GM11168 (cell line): ENCODE data around the gene MRGPRE.

Experiments
- in situ Hi-C: fragments of 300-500 bp; cut with MboI; formaldehyde crosslinking; loops from one replicate; pipeline ENCODE4 v1.12.0; 2022; ENCODE audit warnings: low sequenced_read_pairs; ENCODE audit not compliant: unreplicated experiment

MRGPRE gene

GRCh38 chr11:3183523-3183922 is 48.7 kb downstream of the MRGPRE start:
- in situ Hi-C loops, result no loop called here

- in situ Hi-C loops, result no loop called here
Observed at GRCh38 chr11:3182462-3182852, 49.8 kb downstream of the MRGPRE start.

GRCh38 chr11:3181725-3182461 is 50.3 kb downstream of the MRGPRE start:
- in situ Hi-C loops, result no loop called here

- in situ Hi-C loops, result no loop called here
Observed at GRCh38 chr11:3180869-3181268, 51.3 kb downstream of the MRGPRE start.

- in situ Hi-C loops, result no loop called here
Observed at GRCh38 chr11:3178349-3178748, 53.9 kb downstream of the MRGPRE start.

- in situ Hi-C loops, result no loop called here
Observed at GRCh38 chr11:3177931-3178330, 54.3 kb downstream of the MRGPRE start.
